ENCODE measurements around the gene MCM7. TPM values are rescaled to one million over a fixed set of nuclear protein-coding genes. Genes with fewer than 3 reads are reported as not detected.

MCM7 gene
- total RNA-seq, 1 donor from 2014 or later = 101 TPM

- DNase-seq (ENCODE audit: low read depth) = no peak
- no peak for TF ChIP-seq CTCF (IDR thresholded peaks at IDR 0.05; ENCODE audit: insufficient read depth, low read length, poor library complexity, severe bottlenecking)
- peaks cover 24% of the 10 kb centered on the region for H3K36me3 ChIP-seq (ENCODE audit: control insufficient read depth, insufficient read depth, low read length)
- H3K4me3 ChIP-seq (ENCODE audit: low read depth, low read length) = no peak overlapping the region
- no peaks in the 10 kb centered on the region for H3K27me3 ChIP-seq (ENCODE audit: control insufficient read depth, insufficient read depth, low read length)
Measured at GRCh38 chr7:100074841-100075240, 26.4 kb downstream of the MCM7 start.

- TF ChIP-seq CTCF (IDR thresholded peaks at IDR 0.05; ENCODE audit: insufficient read depth, low read length, poor library complexity, severe bottlenecking) = no peak
Measured at GRCh38 chr7:100072462-100072861, 28.7 kb downstream of the MCM7 start.

GRCh38 chr7:100071018-100071723, 30.0 kb downstream of the MCM7 start:
- TF ChIP-seq CTCF (IDR thresholded peaks at IDR 0.05; ENCODE audit: insufficient read depth, low read length, poor library complexity, severe bottlenecking) = no peak
- DNase-seq (ENCODE audit: low read depth) = no peak
- Histone ChIP-seq H3K36me3 (ENCODE audit: control insufficient read depth, insufficient read depth, low read length) (peaks cover 21% of the 10 kb centered on the region), H3K27me3 (ENCODE audit: control insufficient read depth, insufficient read depth, low read length) (no peaks in the 10 kb centered on the region), H3K4me3 (ENCODE audit: low read depth, low read length) (no peak overlapping the region)

More at GRCh38 chr7:100072462-100072861, 28.7 kb downstream of the MCM7 start:
- no peaks in the 10 kb centered on the region for H3K27me3 ChIP-seq (ENCODE audit: control insufficient read depth, insufficient read depth, low read length)
- H3K4me3 ChIP-seq (ENCODE audit: low read depth, low read length) = no peak overlapping the region
- H3K36me3 ChIP-seq (ENCODE audit: control insufficient read depth, insufficient read depth, low read length) = peaks cover 22% of the 10 kb centered on the region
- no peak for DNase-seq (ENCODE audit: low read depth)

GRCh38 chr7:100069991-100070390, 31.2 kb downstream of the MCM7 start:
- Histone ChIP-seq H3K4me3 (ENCODE audit: low read depth, low read length) (no peak overlapping the region), H3K36me3 (ENCODE audit: control insufficient read depth, insufficient read depth, low read length) (peaks cover 16% of the 10 kb centered on the region), H3K27me3 (ENCODE audit: control insufficient read depth, insufficient read depth, low read length) (no peaks in the 10 kb centered on the region)
- DNase-seq (ENCODE audit: low read depth) = no peak
- no peak for TF ChIP-seq CTCF (IDR thresholded peaks at IDR 0.05; ENCODE audit: insufficient read depth, low read length, poor library complexity, severe bottlenecking)

- Histone ChIP-seq H3K36me3 (ENCODE audit: control insufficient read depth, insufficient read depth, low read length) (peaks cover 9% of the 10 kb centered on the region), H3K27me3 (ENCODE audit: control insufficient read depth, insufficient read depth, low read length) (no peaks in the 10 kb centered on the region), H3K4me3 (ENCODE audit: low read depth, low read length) (no peak overlapping the region)
- TF ChIP-seq CTCF (IDR thresholded peaks at IDR 0.05; ENCODE audit: insufficient read depth, low read length, poor library complexity, severe bottlenecking) = no peak
- no peak for DNase-seq (ENCODE audit: low read depth)
Measured at GRCh38 chr7:100066953-100067352, 34.2 kb downstream of the MCM7 start.
